Ishikawa (cell line): Measurements from ENCODE around the gene PI4K2B.

Experiments
- CEBPB ChIP-seq: IDR thresholded peaks from 2 replicates; pipeline ENCODE4 v1.6.1; 2012
- CREB1 ChIP-seq: IDR thresholded peaks from 2 replicates; pipeline ENCODE4 v1.6.1; 2012; ENCODE audit warnings: low read depth
- EGR1 ChIP-seq: IDR thresholded peaks from 2 replicates; pipeline ENCODE4 v1.6.1; 2012
- EP300 ChIP-seq: IDR thresholded peaks from 2 replicates; pipeline ENCODE4 v1.6.1; 2012; ENCODE audit warnings: borderline replicate concordance
- FOXM1 ChIP-seq: IDR thresholded peaks from 2 replicates; pipeline ENCODE4 v1.6.1; 2012; ENCODE audit warnings: low read depth, borderline replicate concordance
- NFIC ChIP-seq: IDR thresholded peaks from 2 replicates; pipeline ENCODE4 v1.6.1; 2012
- RAD21 ChIP-seq: IDR thresholded peaks from 2 replicates; pipeline ENCODE4 v1.6.1; 2012; ENCODE audit warnings: low read depth
- TAF1 ChIP-seq: IDR thresholded peaks from 2 replicates; pipeline ENCODE4 v1.6.1; 2012; ENCODE audit warnings: low read depth, mild to moderate bottlenecking
- TCF12 ChIP-seq: IDR thresholded peaks from 2 replicates; pipeline ENCODE4 v1.6.1; 2012; ENCODE audit warnings: low read depth
- TEAD4 ChIP-seq: IDR thresholded peaks from 2 replicates; pipeline ENCODE4 v1.6.1; 2012
- YY1 ChIP-seq: IDR thresholded peaks from 2 replicates; pipeline ENCODE4 v1.6.1; 2012; ENCODE audit warnings: low read depth
- ZBTB7A ChIP-seq: IDR thresholded peaks from 2 replicates; pipeline ENCODE4 v1.6.1; 2012; ENCODE audit warnings: low read depth
- TF ChIP-seq, protein P1 (sequence below): IDR thresholded peaks from 2 replicates; pipeline ENCODE4 v1.6.1; 2012
- TF ChIP-seq, protein P2 (sequence below): IDR thresholded peaks from 2 replicates; pipeline ENCODE4 v1.6.1; 2012; ENCODE audit warnings: low read depth, mild to moderate bottlenecking
- TF ChIP-seq, protein P3 (sequence below): IDR thresholded peaks from 2 replicates; pipeline ENCODE4 v1.6.1; 2012

Gene PI4K2B

GRCh38 chr4:25229804-25230203, 4.0 kb upstream of the PI4K2B start:
- TF ChIP-seq, protein P1, sequence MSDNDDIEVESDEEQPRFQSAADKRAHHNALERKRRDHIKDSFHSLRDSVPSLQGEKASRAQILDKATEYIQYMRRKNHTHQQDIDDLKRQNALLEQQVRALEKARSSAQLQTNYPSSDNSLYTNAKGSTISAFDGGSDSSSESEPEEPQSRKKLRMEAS: no peak
- TF ChIP-seq TCF12 (no peak), RAD21 (no peak), EP300 (no peak), TEAD4 (no peak), NFIC (no peak), CREB1 (no peak), TAF1 (no peak), EGR1 (no peak), ZBTB7A (no peak), CEBPB (no peak), YY1 (no peak)
- TF ChIP-seq, protein P2, sequence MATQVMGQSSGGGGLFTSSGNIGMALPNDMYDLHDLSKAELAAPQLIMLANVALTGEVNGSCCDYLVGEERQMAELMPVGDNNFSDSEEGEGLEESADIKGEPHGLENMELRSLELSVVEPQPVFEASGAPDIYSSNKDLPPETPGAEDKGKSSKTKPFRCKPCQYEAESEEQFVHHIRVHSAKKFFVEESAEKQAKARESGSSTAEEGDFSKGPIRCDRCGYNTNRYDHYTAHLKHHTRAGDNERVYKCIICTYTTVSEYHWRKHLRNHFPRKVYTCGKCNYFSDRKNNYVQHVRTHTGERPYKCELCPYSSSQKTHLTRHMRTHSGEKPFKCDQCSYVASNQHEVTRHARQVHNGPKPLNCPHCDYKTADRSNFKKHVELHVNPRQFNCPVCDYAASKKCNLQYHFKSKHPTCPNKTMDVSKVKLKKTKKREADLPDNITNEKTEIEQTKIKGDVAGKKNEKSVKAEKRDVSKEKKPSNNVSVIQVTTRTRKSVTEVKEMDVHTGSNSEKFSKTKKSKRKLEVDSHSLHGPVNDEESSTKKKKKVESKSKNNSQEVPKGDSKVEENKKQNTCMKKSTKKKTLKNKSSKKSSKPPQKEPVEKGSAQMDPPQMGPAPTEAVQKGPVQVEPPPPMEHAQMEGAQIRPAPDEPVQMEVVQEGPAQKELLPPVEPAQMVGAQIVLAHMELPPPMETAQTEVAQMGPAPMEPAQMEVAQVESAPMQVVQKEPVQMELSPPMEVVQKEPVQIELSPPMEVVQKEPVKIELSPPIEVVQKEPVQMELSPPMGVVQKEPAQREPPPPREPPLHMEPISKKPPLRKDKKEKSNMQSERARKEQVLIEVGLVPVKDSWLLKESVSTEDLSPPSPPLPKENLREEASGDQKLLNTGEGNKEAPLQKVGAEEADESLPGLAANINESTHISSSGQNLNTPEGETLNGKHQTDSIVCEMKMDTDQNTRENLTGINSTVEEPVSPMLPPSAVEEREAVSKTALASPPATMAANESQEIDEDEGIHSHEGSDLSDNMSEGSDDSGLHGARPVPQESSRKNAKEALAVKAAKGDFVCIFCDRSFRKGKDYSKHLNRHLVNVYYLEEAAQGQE: no peak
- TF ChIP-seq, protein P3, sequence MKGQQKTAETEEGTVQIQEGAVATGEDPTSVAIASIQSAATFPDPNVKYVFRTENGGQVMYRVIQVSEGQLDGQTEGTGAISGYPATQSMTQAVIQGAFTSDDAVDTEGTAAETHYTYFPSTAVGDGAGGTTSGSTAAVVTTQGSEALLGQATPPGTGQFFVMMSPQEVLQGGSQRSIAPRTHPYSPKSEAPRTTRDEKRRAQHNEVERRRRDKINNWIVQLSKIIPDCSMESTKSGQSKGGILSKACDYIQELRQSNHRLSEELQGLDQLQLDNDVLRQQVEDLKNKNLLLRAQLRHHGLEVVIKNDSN: no peak

DNA sequence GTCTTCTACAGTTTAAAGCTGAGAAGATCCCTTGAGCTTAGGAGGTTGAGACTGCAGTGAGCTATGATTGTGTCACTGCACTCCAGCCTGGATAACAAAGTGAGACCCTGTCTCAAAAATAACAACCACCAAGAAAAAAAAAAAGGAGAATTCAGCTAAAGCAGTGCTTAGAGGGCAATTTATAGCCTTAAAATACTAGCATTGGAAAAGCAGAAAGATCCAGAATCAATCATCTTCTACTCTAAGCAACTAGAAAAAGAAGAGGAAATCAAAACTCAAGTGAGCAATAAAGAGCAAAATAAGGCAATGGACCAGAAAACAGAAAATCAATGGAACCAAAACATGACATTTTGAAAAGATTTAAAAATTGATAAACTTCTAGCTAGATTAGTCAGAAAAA, 639 bp upstream of the PI4K2B start:
- TF ChIP-seq CEBPB (no peak), RAD21 (no peak), NFIC (no peak), CREB1 (no peak), FOXM1 (no peak)
- TF ChIP-seq, protein P2: no peak

DNA sequence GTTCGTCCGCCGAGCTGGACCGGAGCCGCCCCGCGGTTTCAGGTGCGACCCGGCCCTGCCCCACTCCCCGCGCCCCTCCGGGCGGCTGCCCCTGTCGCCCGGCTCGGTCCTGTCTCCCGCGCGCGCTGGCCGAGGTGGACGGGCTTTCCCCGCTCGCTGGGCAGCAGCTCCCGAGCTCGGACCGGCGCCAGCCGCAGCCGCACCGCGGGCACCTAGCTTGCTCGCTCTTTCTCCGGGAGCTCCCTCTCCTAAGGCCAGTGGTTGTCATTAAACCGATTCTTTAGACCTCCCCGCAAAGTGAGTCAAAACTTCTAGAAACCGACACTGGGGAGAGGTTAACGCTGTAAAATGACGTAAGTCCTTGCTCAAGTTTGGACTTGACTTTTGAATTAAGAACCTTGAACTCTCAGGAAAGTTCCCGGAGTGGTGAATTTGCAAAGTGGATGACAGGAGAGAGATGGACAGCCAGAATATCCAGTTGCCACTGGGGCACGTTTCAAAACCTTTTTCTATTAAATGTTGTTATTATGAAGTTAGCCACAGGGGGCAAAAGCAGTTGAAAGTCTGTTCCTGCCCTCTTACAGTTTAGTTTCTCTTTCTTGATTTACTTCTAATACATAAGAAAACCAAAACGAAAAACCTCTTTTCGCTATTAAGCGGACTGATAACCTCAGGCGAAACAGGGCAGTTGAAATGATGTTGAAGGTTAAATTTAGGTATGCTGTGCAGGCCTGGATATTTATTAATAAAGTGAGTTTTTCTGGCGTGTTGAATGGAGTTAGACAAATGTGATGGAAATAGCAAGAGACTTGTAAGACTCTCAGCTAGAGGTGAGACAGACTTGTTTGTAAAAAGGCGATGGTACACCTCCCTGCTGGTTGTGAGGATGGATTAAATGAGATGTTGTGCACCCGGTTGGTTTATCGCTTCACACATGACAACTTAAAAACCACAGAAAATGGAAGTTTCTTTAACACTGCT, 847 bp downstream of the PI4K2B start:
- TF ChIP-seq, protein P3: no peak
- peak; percentile 67; the same call in 1 of the 2 replicates for TF ChIP-seq ZBTB7A
- TF ChIP-seq, protein P2: no peak

GRCh38 chr4:25235401-25235800, 1.6 kb downstream of the PI4K2B start:
- no peak for TF ChIP-seq CEBPB
- no peak for TF ChIP-seq RAD21
- TF ChIP-seq EP300: no peak
- no peak for TF ChIP-seq TEAD4
- no peak for TF ChIP-seq NFIC
- TF ChIP-seq, protein P1: no peak
- no peak for TF ChIP-seq CREB1
- TF ChIP-seq TAF1: no peak

GRCh38 chr4:25236971-25237370, 3.1 kb downstream of the PI4K2B start:
- TF ChIP-seq TCF12 (no peak), ZBTB7A (no peak), TAF1 (no peak), TEAD4 (no peak), RAD21 (no peak)
